Neural cell (in vitro differentiated cells): ENCODE data around the gene GRAMD1B.

Experiments
- EP300 ChIP-seq: fragments of 450-650 bp; conservative IDR thresholded peaks from 2 replicates; pipeline ENCODE4 v1.6.1; 2014; ENCODE audit warnings: antibody characterized with exemption, mild to moderate bottlenecking, moderate library complexity; ENCODE audit not compliant: poor library complexity, severe bottlenecking
- TF ChIP-seq, protein P1 (sequence below): fragments of 450-650 bp; IDR thresholded peaks from 2 replicates; pipeline ENCODE4 v1.5.1; 2014; ENCODE audit warnings: antibody characterized with exemption, mild to moderate bottlenecking, moderate library complexity; ENCODE audit not compliant: poor library complexity, severe bottlenecking

DNA sequence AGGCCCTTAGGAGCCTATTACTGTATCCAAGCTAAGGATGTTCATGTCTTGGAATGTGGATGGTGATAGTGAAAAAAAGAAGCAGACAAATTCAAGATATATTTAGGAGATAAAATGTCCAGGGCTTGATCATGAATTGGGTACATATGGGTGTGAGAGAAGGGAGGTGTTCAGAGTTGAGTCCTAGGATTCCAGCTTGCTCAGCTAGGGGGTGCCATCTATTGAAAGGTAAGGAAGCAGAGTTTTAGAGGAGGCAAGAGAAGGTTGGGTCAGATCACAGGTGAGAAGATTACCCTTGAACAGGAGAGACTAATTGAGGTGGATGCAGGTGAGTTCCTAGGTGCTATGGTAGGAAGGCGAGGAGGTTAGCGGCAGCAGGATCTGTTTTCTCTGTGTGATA is 60.5 kb downstream of the GRAMD1B start:
- TF ChIP-seq, protein P1, sequence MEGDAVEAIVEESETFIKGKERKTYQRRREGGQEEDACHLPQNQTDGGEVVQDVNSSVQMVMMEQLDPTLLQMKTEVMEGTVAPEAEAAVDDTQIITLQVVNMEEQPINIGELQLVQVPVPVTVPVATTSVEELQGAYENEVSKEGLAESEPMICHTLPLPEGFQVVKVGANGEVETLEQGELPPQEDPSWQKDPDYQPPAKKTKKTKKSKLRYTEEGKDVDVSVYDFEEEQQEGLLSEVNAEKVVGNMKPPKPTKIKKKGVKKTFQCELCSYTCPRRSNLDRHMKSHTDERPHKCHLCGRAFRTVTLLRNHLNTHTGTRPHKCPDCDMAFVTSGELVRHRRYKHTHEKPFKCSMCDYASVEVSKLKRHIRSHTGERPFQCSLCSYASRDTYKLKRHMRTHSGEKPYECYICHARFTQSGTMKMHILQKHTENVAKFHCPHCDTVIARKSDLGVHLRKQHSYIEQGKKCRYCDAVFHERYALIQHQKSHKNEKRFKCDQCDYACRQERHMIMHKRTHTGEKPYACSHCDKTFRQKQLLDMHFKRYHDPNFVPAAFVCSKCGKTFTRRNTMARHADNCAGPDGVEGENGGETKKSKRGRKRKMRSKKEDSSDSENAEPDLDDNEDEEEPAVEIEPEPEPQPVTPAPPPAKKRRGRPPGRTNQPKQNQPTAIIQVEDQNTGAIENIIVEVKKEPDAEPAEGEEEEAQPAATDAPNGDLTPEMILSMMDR: no peak
- no peak for TF ChIP-seq EP300
